Cardiac fibroblast (primary cell): ENCODE measurements around the gene HOXA9.

ENCODE experiments used
- DNase-seq, 2 donors: peaks; one replicate each; pipeline versions ENCODE4 v3.0.0 to v3.0.0-alpha.2; 2010; ENCODE audit warnings: low read depth in 2 of 2
- H3K4me3 ChIP-seq, 2 donors: replicated peaks in 1 of 2; 1 replicate in 1 of 2; 2 replicates in 1 of 2; pipeline ENCODE4 v1.5.1; 2011; ENCODE audit warnings: low read depth in 2 of 2, low read length in 2 of 2, mild to moderate bottlenecking in 2 of 2, moderate library complexity in 1 of 2
- TF ChIP-seq, protein P1 (sequence below): IDR thresholded peaks from one replicate; pipeline ENCODE4 v1.5.1; 2011; ENCODE audit warnings: low read depth, mild to moderate bottlenecking, low read length, inconsistent platforms

The HOXA9 gene

DNA sequence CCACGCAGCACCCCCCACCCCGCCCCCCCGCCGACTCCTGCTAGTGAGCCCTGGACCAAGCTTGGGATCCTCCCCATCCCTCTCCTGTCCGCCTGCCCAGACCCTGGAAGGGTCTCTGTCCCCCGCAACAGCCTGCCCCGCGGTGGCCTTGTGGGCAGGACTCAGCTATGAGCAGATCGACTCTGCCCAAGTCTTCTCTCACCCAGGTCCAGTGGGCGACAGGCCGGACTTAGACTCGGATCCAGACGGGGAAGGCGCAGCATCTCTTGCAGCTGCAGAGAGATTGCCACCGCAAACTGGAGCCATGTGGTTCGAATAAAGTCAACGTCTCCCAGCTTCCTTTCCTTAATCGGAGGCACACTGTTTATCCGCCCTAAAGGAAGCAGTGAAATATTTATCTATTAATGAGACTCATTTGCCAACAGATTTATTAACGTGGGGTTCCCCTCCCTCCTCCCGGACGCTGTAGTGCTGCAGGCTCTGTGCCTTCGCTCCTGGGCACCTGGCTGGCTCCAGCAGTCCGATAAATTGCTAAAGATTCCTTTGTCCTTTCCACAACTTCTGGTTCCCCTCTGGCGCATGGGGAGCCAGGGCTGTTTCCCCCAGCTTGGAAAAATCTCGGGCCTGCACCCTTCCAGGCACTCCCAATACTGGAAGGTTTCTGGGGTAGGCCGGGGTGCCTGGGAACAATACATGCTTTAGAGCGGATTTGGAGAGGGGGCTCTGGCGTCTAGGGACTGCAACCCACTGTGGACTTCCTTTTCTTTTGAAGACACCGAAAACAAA lies 8.2 kb downstream of the HOXA9 start:
- DNase-seq, result no peak
- no peak overlapping the region for H3K4me3 ChIP-seq
- TF ChIP-seq, protein P1, sequence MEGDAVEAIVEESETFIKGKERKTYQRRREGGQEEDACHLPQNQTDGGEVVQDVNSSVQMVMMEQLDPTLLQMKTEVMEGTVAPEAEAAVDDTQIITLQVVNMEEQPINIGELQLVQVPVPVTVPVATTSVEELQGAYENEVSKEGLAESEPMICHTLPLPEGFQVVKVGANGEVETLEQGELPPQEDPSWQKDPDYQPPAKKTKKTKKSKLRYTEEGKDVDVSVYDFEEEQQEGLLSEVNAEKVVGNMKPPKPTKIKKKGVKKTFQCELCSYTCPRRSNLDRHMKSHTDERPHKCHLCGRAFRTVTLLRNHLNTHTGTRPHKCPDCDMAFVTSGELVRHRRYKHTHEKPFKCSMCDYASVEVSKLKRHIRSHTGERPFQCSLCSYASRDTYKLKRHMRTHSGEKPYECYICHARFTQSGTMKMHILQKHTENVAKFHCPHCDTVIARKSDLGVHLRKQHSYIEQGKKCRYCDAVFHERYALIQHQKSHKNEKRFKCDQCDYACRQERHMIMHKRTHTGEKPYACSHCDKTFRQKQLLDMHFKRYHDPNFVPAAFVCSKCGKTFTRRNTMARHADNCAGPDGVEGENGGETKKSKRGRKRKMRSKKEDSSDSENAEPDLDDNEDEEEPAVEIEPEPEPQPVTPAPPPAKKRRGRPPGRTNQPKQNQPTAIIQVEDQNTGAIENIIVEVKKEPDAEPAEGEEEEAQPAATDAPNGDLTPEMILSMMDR, result no peak

DNA sequence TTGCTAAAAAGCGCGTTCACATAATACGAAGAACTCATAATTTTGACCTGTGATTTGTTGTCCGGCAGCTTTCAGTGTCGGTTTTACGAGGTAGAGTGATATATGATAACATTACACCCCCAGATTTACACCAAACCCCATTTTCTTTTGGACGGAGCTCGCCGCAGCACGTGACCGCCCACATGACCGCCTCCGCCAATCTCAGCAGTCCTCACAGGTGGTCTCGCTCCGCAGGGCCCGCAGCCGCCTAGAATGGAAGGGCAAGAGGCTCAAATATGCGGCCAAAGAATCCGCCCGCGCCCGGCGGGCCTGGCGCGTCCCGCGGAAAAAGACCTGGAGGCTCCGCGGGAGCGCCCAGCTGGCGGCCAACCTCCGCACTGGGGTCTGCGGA lies 8.8 kb downstream of the HOXA9 start, which contains the start of gene HOXA7:
HOXA7 (minus strand) TSS at position 168 of the 391 bp plus-strand sequence; CDS start at position 38, 130 bp downstream.
- DNase-seq, result no peak
- no peak within 1 kb of the TSS for H3K4me3 ChIP-seq
- TF ChIP-seq, protein P1, result no peak

DNA sequence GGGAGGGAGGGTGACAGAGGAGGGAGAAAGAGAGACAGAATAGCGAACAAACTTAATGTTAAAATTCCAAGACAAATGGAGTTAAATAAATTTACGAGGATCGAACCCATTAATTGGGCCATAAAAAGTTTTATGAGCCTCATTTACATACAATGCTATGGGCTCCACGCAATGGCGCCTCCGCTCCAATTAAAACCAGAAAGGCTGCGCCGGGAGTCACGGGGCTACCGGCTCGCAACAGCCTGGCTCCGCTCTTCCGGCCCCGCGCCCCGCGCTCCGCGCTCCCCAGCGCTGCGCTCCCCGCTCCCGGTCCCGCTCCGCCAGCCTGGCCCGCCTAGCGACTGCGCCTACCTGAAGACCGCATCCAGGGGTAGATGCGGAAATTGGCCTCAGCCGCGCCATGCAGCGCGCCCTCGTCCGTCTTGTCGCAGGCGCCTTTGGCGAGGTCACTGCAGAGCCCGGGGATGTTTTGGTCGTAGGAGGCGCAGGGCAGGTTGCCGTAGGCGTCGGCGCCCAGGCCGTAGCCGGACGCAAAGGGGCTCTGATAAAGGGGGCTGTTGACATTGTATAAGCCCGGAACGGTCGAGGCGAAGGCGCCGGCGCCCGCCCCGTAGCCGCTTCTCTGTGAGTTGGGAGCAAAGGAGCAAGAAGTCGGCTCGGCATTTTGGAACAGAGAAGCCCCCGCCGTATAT lies 9.4 kb downstream of the HOXA9 start:
- no peak overlapping the region for H3K4me3 ChIP-seq
- TF ChIP-seq, protein P1, result no peak
- no peak for DNase-seq

DNA sequence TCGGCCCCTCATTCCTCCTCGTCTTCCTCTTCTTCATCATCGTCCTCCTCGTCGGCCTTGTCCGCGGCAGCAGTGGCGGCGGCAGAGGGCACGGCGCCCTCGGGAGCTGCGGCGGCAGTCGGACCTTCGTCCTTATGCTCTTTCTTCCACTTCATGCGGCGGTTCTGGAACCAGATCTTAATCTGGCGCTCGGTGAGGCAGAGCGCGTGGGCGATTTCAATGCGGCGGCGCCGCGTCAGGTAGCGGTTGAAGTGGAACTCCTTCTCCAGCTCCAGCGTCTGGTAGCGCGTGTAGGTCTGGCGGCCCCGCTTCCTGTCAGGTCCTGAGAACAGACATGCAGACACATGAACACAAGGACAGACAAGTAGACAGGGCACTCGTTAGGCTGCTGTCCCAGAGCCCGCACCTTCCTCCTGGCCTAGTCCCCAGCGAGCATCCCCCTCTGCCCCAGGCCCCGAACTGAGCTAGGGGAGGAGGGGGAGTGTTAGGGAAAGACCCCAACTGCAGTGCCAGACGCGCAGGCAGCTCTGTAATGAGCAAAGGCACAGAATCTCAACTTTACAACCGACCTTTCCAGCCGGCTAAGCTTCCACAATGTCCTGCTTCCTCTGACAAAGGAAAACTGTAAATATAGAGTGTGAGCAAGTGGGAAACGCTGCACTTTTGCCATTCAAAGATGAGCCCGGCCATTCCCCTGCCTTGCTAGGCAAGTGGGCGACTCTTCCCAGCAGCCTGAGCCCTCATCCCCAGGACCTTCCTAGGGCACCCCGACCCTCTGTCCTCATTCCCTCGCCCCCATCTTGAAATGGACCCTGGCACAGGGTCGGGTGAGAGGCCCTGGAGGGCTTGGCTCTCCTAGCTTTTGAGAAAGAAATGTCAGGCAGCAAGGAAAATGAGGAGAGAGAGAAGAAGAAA lies 10.2 kb downstream of the HOXA9 start:
- DNase-seq, result no peak
- TF ChIP-seq, protein P1, result no peak
- H3K4me3 ChIP-seq, result no peak overlapping the region

DNA sequence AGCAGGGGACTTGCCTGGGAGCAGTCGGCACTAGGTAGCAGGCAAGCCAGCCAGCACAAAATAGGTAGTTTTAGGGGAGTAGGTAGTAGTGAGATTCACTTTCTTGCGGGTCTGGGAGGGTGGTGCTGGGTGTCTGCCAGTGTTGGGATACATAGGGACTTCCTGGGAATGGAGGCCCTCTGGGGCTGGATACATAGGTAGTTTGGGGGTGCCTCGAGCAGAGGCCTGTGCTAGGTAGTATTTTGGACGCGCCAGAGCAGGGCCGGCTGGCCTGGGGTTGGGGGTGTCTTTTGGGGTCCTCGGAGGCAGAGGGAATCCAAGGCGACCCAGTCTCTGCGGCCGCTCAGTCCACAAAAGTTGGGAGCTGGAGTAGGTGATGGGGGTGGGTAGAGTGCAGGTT lies 11.0 kb downstream of the HOXA9 start:
- H3K4me3 ChIP-seq, result no peak overlapping the region
- no peak for DNase-seq
- TF ChIP-seq, protein P1, result no peak

DNA sequence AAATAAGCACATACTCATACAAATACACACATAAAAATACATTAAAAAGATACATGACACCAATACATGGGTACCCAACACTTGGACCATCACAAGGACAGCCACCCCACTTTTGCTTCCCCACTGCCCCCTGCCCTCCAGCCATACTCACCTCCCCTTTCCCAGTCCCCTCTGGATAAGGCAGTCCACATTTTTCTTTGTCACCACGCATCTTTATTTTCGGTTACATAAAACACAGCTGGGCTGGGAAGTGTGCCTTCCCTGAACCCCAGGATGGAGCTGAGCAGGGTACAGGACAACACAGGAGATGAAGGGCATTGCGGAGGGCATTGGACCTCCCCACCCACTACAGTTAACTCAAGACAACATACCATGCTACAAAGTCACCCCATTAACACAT lies 11.8 kb downstream of the HOXA9 start:
- no peak for DNase-seq
- TF ChIP-seq, protein P1, result no peak
- no peak overlapping the region for H3K4me3 ChIP-seq
